HepG2 (cell line): ENCODE results near the gene ZKSCAN2.

ENCODE experiments used
- CENPBD1 ChIP-seq: sonication (generic); formaldehyde crosslinking; IDR thresholded peaks from 2 replicates; pipeline ENCODE4 v1.8.0; 2022; ENCODE audit warnings: missing genetic modification reagents, low read depth, mild to moderate bottlenecking, borderline replicate concordance
- SMYD3 ChIP-seq: sonication (generic); formaldehyde crosslinking; IDR thresholded peaks from 2 replicates; pipeline ENCODE4 v1.8.1; 2023; ENCODE audit warnings: mild to moderate bottlenecking, missing genetic modification reagents
- ZNF138 ChIP-seq: sonication (generic); formaldehyde crosslinking; IDR thresholded peaks from 2 replicates; pipeline ENCODE4 v1.5.0; 2020; ENCODE audit warnings: mild to moderate bottlenecking, low read depth, missing genetic modification reagents

GRCh38 chr16:25265968-25266367, 8.3 kb upstream of the ZKSCAN2 start:
- TF ChIP-seq ZNF138 (no peak), CENPBD1 (no peak), SMYD3 (CRISPR knock-in tag) (no peak)
